Endothelial cell of umbilical vein (primary cell): ENCODE results near the gene ATP8A1. TPM values are rescaled to one million over a fixed set of nuclear protein-coding genes. Genes with fewer than 3 reads are reported as not detected.

Source experiments
- BruUV-seq: library from RNA; stranded (reverse); fragments of 400-500 nt; replicated peaks from 2 replicates; lab custom pipeline; 2021; lab: Mats Ljungman, UMichigan
- CTCF ChIA-PET: fragments of 300-600, 350-600 bp; sonication (Branson Sonifier 250); formaldehyde crosslinking; loops from one replicate; lab custom pipeline; 2021; ENCODE audit warnings: antibody characterized with exemption, inconsistent platforms; lab: Charles Lee
- POLR2A ChIA-PET: fragments of 300-600, 350-600 bp; sonication (Branson Sonifier 250); formaldehyde crosslinking; loops from one replicate; lab custom pipeline; 2021; ENCODE audit warnings: antibody characterized with exemption, inconsistent platforms; lab: Charles Lee
- DNase-seq: peaks from one replicate; pipeline ENCODE4 v3.0.0-alpha.2; 2011; ENCODE audit warnings: low read depth, low spot score
- FAIRE-seq: peaks from 2 replicates; lab custom pipeline; 2011; peaks lifted over from hg19 to GRCh38; lab: Jason Lieb, UNC
- H2AFZ ChIP-seq: 2 replicates; pipeline ENCODE4 v1.6.0; 2012; ENCODE audit warnings: low read depth, low read length, control low read depth, inconsistent platforms
- H3K27ac ChIP-seq: 2 replicates; pipeline ENCODE4 v1.5.1; 2011; ENCODE audit warnings: low read depth, mild to moderate bottlenecking, control low read depth, low read length, moderate library complexity; ENCODE audit not compliant: insufficient read depth
- H3K27me3 ChIP-seq, 2 experiments: 2 replicates each; pipeline versions ENCODE4 v1.6.0 to v1.6.1; 2011; ENCODE audit warnings: low read length in 2 of 2, mixed read lengths in 1 of 2; ENCODE audit not compliant: control insufficient read depth in 2 of 2, insufficient read depth in 2 of 2
- H3K36me3 ChIP-seq, 2 experiments: 2 replicates in 1 of 2; 3 replicates in 1 of 2; pipeline ENCODE4 v1.5.1; 2011; ENCODE audit warnings: low read length in 2 of 2, mild to moderate bottlenecking in 1 of 2, moderate library complexity in 1 of 2; ENCODE audit not compliant: control insufficient read depth in 2 of 2, insufficient read depth in 2 of 2; ENCODE audit errors: extremely low read depth in 1 of 2
- H3K4me1 ChIP-seq: 3 replicates; pipeline ENCODE4 v1.5.1; 2011; ENCODE audit warnings: mild to moderate bottlenecking, low read length; ENCODE audit not compliant: control insufficient read depth, insufficient read depth; ENCODE audit errors: extremely low read depth
- H3K4me2 ChIP-seq: 2 replicates; pipeline ENCODE4 v1.6.1; 2011; ENCODE audit warnings: low read length, control low read depth, mixed read lengths; ENCODE audit not compliant: insufficient read depth
- H3K4me3 ChIP-seq, 3 experiments: fragments of 200-600 bp in 1 of 3; sonication (generic), shearing (Covaris generic) in 1 of 3; replicated peaks in 1 of 3; 2 replicates each; pipeline ENCODE4 v1.5.1; 2011 to 2016; ENCODE audit warnings: control low read depth in 3 of 3, low read length in 3 of 3, mild to moderate bottlenecking in 2 of 3, inconsistent platforms in 1 of 3, low read depth in 1 of 3, moderate library complexity in 1 of 3; ENCODE audit not compliant: insufficient read depth in 1 of 3
- H3K79me2 ChIP-seq: 2 replicates; pipeline ENCODE4 v1.6.0; 2012; ENCODE audit warnings: low read length, inconsistent platforms; ENCODE audit not compliant: control insufficient read depth, insufficient read depth
- H3K9ac ChIP-seq: replicated peaks from 2 replicates; pipeline ENCODE3; 2011; ENCODE audit warnings: low read length, control low read depth; ENCODE audit not compliant: insufficient read depth; ENCODE audit errors: extremely low read depth
- H3K9me1 ChIP-seq: replicated peaks from 3 replicates; pipeline ENCODE4 v1.6.0; 2011; ENCODE audit warnings: mild to moderate bottlenecking, low read length; ENCODE audit not compliant: control insufficient read depth, insufficient read depth; ENCODE audit errors: extremely low read depth
- H3K9me3 ChIP-seq: replicated peaks from 2 replicates; pipeline ENCODE4 v1.5.1; 2012; ENCODE audit warnings: low read length, inconsistent platforms; ENCODE audit not compliant: control insufficient read depth, insufficient read depth
- H4K20me1 ChIP-seq: replicated peaks from 2 replicates; pipeline ENCODE3; 2011; ENCODE audit warnings: mild to moderate bottlenecking, low read length; ENCODE audit not compliant: control insufficient read depth, insufficient read depth; ENCODE audit errors: extremely low read depth
- EZH2 ChIP-seq: IDR thresholded peaks from 2 replicates; pipeline ENCODE4 v1.6.1; 2012; ENCODE audit warnings: borderline replicate concordance, low read depth, mild to moderate bottlenecking, moderate library complexity, low read length, inconsistent platforms; ENCODE audit not compliant: severe bottlenecking
- FOS ChIP-seq: IDR thresholded peaks from 2 replicates; pipeline ENCODE4 v1.6.1; 2011; ENCODE audit warnings: mild to moderate bottlenecking, low read length, moderate library complexity, borderline replicate concordance; ENCODE audit not compliant: insufficient read depth
- GATA2 ChIP-seq: IDR thresholded peaks from 2 replicates; pipeline ENCODE4 v1.7.0; 2011; ENCODE audit warnings: low read depth, mild to moderate bottlenecking, moderate library complexity, mixed read lengths, low read length; ENCODE audit not compliant: insufficient read length, insufficient read depth
- JUN ChIP-seq: IDR thresholded peaks from 2 replicates; pipeline ENCODE4 v1.6.1; 2011; ENCODE audit warnings: borderline replicate concordance, low read depth; ENCODE audit not compliant: insufficient read length, insufficient read depth
- MYC ChIP-seq: IDR thresholded peaks from one replicate; pipeline ENCODE4 v1.6.1; 2011; ENCODE audit warnings: mild to moderate bottlenecking, low read depth, low read length
- POLR2A ChIP-seq: IDR thresholded peaks from 2 replicates; pipeline ENCODE4 v1.6.1; 2012; ENCODE audit warnings: low read depth, mild to moderate bottlenecking, control low read depth, low read length
- POLR2AphosphoS5 ChIP-seq: IDR thresholded peaks from 2 replicates; pipeline ENCODE4 v1.6.1; 2012; ENCODE audit warnings: low read depth, mild to moderate bottlenecking, control low read depth, low read length, moderate library complexity; ENCODE audit not compliant: insufficient read depth
- dilution Hi-C: fragments of 300-500 bp; cut with MboI; formaldehyde crosslinking; loops from one replicate; pipeline ENCODE4 v1.15.0; 2019; ENCODE audit warnings: low sequenced_read_pairs; ENCODE audit not compliant: extremely low pct_ligation_motif_present
- intact Hi-C: fragments of 100-400 bp; cut with micrococcal nuclease; formaldehyde crosslinking; loops from one replicate; pipeline ENCODE4 v1.10.0; 2022
- polyA plus RNA-seq, 4 experiments: library from polyadenylated mRNA; depleted of rRNA in 3 of 4; stranded (reverse) in 3 of 4; unstranded in 1 of 4; fragments of >200 nt; gene quantifications; 2 replicates each; pipeline versions ENCODE4 v1.2.1 to v1.2.3, GENCODE V29; 2011 to 2012; ENCODE audit warnings: missing spikeins in 1 of 4
- total RNA-seq: library from RNA; stranded (reverse); gene quantifications from 2 replicates; pipeline ENCODE4 v1.2.3, GENCODE V29; 2021
- TF ChIP-seq, protein P1 (sequence below): IDR thresholded peaks from 2 replicates; pipeline ENCODE4 v1.6.1; 2011; ENCODE audit not compliant: insufficient read depth, insufficient read length
- TF ChIP-seq, protein P2 (sequence below), 2 donors: IDR thresholded peaks; 1 replicate in 1 of 2; 2 replicates in 1 of 2; pipeline ENCODE4 v1.5.1; 2011; ENCODE audit warnings: low read length in 2 of 2, mild to moderate bottlenecking in 2 of 2, moderate library complexity in 2 of 2, control low read depth in 1 of 2, inconsistent platforms in 1 of 2, low read depth in 1 of 2; ENCODE audit not compliant: insufficient read depth in 1 of 2; ENCODE audit errors: extremely low read depth in 1 of 2

Gene ATP8A1
- total and polyA plus RNA-seq, 2 donors (not counting 3 experiments of a cell fraction or from before 2014, with no cell fraction given) = 0.97 to 11.5 TPM

DNA sequence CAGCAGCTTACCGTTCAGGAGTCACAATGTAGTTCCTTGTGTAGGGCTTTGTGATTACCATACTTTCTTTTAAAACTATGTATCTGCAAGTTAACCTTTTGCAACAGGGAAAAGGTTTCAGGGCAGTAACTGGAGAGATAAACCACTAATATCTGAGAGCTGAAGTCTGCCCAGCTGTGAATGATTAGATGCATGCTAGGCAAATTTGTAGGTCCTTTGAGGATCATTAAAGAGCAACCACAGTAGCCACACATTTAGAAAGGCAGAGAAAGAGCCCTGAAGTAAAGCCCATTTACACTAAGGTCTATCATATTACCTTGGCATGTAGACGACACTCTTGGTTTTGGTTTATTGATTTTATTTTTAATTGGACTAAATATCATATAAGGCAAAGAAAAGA, 60.0 kb downstream of the ATP8A1 start:
- Histone ChIP-seq H3K9me1 (no peaks in the 10 kb centered on the region), H3K9me3 (no peaks in the 10 kb centered on the region), H2AFZ (no peak overlapping the region), H3K27me3 (no peaks in the 10 kb centered on the region), H3K36me3 (no peaks in the 10 kb centered on the region), H3K4me1 (no peaks in the 10 kb centered on the region), H3K4me3 (no peak overlapping the region), H3K9ac (no peak overlapping the region), H3K79me2 (no peaks in the 10 kb centered on the region), H3K27ac (no peak overlapping the region), H3K4me2 (no peak overlapping the region), H4K20me1 (no peaks in the 10 kb centered on the region)
- dilution Hi-C loops (no loop called here), intact Hi-C loops (no loop called here)
- DNase-seq (no peak), FAIRE-seq (no peak)
- TF ChIP-seq JUN (no peak), GATA2 (no peak), FOS (no peak)
- ChIA-PET CTCF (interaction anchor here (1.2 kb wide), 1 partner anchor 9 kb away, joined by 3 read pairs; no protein-coding TSS in a partner anchor), POLR2A (no interaction called here)
- no TSS peak for BruUV-seq

DNA sequence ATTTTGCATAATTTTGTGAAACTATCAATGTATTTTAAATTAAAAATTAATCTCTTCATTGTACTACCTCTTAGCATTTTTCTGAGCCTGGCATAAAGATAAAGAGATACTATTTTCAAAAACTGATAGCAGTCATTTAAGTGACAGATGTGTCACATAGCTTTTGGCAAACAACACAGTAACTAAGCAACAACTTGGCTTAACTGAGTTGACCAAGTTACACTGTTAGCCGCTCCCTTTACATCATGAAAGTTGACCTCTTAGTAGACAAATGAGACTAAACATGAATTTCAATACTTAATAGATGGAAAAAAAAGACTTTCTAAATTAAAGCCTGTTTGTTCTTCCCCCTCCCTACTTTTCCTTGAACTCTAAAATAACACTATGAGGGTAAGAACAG, 62.0 kb downstream of the ATP8A1 start:
- intact Hi-C loops = no loop called here
- TF ChIP-seq JUN = no peak
- no peak for TF ChIP-seq GATA2
- TF ChIP-seq MYC = no peak
- no peak for TF ChIP-seq POLR2AphosphoS5
- no peak for TF ChIP-seq FOS
- TF ChIP-seq, protein P1, sequence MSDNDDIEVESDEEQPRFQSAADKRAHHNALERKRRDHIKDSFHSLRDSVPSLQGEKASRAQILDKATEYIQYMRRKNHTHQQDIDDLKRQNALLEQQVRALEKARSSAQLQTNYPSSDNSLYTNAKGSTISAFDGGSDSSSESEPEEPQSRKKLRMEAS = no peak
- TF ChIP-seq EZH2 = no peak
- no peak for TF ChIP-seq POLR2A
- TF ChIP-seq, protein P2, sequence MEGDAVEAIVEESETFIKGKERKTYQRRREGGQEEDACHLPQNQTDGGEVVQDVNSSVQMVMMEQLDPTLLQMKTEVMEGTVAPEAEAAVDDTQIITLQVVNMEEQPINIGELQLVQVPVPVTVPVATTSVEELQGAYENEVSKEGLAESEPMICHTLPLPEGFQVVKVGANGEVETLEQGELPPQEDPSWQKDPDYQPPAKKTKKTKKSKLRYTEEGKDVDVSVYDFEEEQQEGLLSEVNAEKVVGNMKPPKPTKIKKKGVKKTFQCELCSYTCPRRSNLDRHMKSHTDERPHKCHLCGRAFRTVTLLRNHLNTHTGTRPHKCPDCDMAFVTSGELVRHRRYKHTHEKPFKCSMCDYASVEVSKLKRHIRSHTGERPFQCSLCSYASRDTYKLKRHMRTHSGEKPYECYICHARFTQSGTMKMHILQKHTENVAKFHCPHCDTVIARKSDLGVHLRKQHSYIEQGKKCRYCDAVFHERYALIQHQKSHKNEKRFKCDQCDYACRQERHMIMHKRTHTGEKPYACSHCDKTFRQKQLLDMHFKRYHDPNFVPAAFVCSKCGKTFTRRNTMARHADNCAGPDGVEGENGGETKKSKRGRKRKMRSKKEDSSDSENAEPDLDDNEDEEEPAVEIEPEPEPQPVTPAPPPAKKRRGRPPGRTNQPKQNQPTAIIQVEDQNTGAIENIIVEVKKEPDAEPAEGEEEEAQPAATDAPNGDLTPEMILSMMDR (IDR thresholded peaks at IDR 0.05; ENCODE audit: extremely low read depth in 1 of 2, insufficient read depth in 1 of 2, low read depth in 1 of 2, low read length in 2 of 2) = no peak
- Histone ChIP-seq H3K9me3 (no peaks in the 10 kb centered on the region), H3K27me3 (no peaks in the 10 kb centered on the region), H2AFZ (no peak overlapping the region), H3K27ac (no peak overlapping the region), H3K9ac (no peak overlapping the region), H4K20me1 (no peaks in the 10 kb centered on the region), H3K79me2 (no peaks in the 10 kb centered on the region), H3K4me3 (no peak overlapping the region), H3K4me2 (no peak overlapping the region), H3K9me1 (no peaks in the 10 kb centered on the region), H3K36me3 (no peaks in the 10 kb centered on the region), H3K4me1 (no peaks in the 10 kb centered on the region)
- POLR2A ChIA-PET = no interaction called here
- FAIRE-seq (no peak), DNase-seq (no peak)
- CTCF ChIA-PET = no interaction called here
- BruUV-seq = no TSS peak
- dilution Hi-C loops = no loop called here
